Colonic mucosa (tissue), 4 donors: Measurements from ENCODE around the gene LRRC42. TPM values are rescaled to one million over a fixed set of nuclear protein-coding genes. Genes with fewer than 3 reads are reported as not detected.

Source experiments
- DNase-seq: peaks from one replicate; pipeline ENCODE4 v3.0.0-alpha.2; 2020
- H3K27ac ChIP-seq: fragments of 200-600 bp; one replicate; pipeline ENCODE4 v1.8.0; 2021
- H3K27me3 ChIP-seq: fragments of 200-600 bp; one replicate; pipeline ENCODE4 v1.8.0; 2021
- H3K36me3 ChIP-seq: fragments of 200-600 bp; one replicate; pipeline ENCODE4 v1.8.0; 2021
- H3K4me1 ChIP-seq: fragments of 200-600 bp; one replicate; pipeline ENCODE4 v1.8.0; 2021; ENCODE audit warnings: mild to moderate bottlenecking
- H3K4me3 ChIP-seq: fragments of 200-600 bp; one replicate; pipeline ENCODE4 v1.8.0; 2021
- H3K9ac ChIP-seq, 2 donors: one replicate each; pipeline ENCODE4 v1.7.0; 2013; ENCODE audit warnings: control low read depth in 2 of 2, low read depth in 2 of 2, low read length in 2 of 2
- H3K9me3 ChIP-seq: fragments of 200-600 bp; one replicate; pipeline ENCODE4 v1.8.0; 2021
- intact Hi-C: fragments of 100-400 bp; cut with DNase I; formaldehyde crosslinking; loops from one replicate; pipeline ENCODE4 v1.14.1; 2022
- total RNA-seq, 2 donors: library from RNA; stranded (reverse); fragmentation: NEBNext Ultra II Directional in 1 of 2; extraction: Animal tissue kit (Norgen Biotek cat#: 25700) in 1 of 2; gene quantifications; one replicate each; pipeline ENCODE4 v1.2.1, GENCODE V29; 2021
- TF ChIP-seq, protein P1 (sequence below): fragments of 200-600 bp; IDR thresholded peaks from one replicate; pipeline ENCODE4 v1.8.0; 2022; ENCODE audit warnings: antibody characterized with exemption, mild to moderate bottlenecking
- donor health status: healthy.
- donor health status: DM: no; HTN: no; CAD: no.
- donor health status: DM: no; HTN: no; CAD: no.

Gene LRRC42
- total RNA-seq, 2 donors from 2014 or later: 23.2 to 24.8 TPM

DNA sequence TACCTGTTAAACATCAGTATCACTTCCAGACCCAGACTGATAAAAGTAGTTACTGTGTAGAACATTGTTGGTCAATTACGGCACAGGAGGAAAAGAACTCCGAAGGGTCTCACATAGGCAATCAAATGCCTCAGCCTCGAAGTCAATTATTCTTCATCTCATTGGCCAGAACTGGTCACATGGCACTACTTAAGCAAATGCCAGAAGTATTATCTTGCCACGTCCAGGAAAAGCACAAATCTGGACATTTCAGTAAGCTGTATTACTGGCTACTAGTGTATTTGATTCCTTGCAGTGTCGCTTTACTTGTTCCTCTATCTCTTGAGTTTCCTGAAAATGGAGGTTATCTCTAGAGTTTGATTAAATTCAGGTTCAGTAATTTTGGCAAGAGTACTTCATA, 27.8 kb upstream of the LRRC42 start:
- intact Hi-C loops: no loop called here
- Histone ChIP-seq H3K36me3 (no peaks in the 10 kb centered on the region), H3K27ac (no peak overlapping the region), H3K4me3 (no peak overlapping the region), H3K27me3 (no peaks in the 10 kb centered on the region), H3K4me1 (no peaks in the 10 kb centered on the region), H3K9ac (no peak overlapping the region), H3K9me3 (no peaks in the 10 kb centered on the region)
- TF ChIP-seq, protein P1, sequence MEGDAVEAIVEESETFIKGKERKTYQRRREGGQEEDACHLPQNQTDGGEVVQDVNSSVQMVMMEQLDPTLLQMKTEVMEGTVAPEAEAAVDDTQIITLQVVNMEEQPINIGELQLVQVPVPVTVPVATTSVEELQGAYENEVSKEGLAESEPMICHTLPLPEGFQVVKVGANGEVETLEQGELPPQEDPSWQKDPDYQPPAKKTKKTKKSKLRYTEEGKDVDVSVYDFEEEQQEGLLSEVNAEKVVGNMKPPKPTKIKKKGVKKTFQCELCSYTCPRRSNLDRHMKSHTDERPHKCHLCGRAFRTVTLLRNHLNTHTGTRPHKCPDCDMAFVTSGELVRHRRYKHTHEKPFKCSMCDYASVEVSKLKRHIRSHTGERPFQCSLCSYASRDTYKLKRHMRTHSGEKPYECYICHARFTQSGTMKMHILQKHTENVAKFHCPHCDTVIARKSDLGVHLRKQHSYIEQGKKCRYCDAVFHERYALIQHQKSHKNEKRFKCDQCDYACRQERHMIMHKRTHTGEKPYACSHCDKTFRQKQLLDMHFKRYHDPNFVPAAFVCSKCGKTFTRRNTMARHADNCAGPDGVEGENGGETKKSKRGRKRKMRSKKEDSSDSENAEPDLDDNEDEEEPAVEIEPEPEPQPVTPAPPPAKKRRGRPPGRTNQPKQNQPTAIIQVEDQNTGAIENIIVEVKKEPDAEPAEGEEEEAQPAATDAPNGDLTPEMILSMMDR: no peak
- no peak for DNase-seq

GRCh38 chr1:53919675-53920066, 26.5 kb upstream of the LRRC42 start:
- no peak for DNase-seq
- no peak overlapping the region for H3K27ac ChIP-seq
- H3K9ac ChIP-seq: no peak overlapping the region
- intact Hi-C loops: no loop called here
- no peak overlapping the region for H3K4me3 ChIP-seq
- no peaks in the 10 kb centered on the region for H3K27me3 ChIP-seq
- no peaks in the 10 kb centered on the region for H3K4me1 ChIP-seq
- no peaks in the 10 kb centered on the region for H3K9me3 ChIP-seq
- TF ChIP-seq, protein P1: no peak
- no peaks in the 10 kb centered on the region for H3K36me3 ChIP-seq

DNA sequence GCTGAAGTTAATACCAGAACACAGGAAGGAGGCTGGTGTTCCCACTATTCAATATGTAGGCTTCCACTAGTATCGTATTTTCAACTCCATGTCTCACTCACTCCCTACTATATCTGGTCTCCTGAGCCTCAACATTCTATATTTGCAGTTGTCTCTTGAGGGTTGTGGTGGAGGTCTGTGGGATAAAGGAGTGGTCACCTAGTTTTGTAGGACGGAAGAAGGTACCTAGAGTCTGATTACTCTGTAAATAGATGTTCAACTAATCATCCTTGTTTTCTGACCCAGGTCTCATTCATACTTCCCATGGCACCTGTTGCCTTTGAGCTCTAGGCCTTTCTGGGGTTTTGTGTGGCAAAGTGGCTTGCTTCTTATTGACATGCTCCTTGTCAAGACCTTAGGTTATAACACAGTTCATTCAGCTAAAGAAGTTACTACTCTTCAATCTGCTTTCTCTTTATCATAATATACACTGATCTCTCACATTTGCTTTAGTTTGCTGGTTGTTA, 18.7 kb upstream of the LRRC42 start:
- no peaks in the 10 kb centered on the region for H3K36me3 ChIP-seq
- no peak overlapping the region for H3K4me3 ChIP-seq
- H3K27me3 ChIP-seq: no peaks in the 10 kb centered on the region
- intact Hi-C loops: no loop called here
- no peaks in the 10 kb centered on the region for H3K9me3 ChIP-seq
- TF ChIP-seq, protein P1: no peak
- H3K27ac ChIP-seq: no peak overlapping the region
- no peaks in the 10 kb centered on the region for H3K4me1 ChIP-seq
- no peak overlapping the region for H3K9ac ChIP-seq
- DNase-seq: no peak

- TF ChIP-seq, protein P1: no peak
- no peaks in the 10 kb centered on the region for H3K36me3 ChIP-seq
- intact Hi-C loops: no loop called here
Observed at GRCh38 chr1:53929246-53929960, 16.7 kb upstream of the LRRC42 start.

GRCh38 chr1:53930932-53931331, 15.2 kb upstream of the LRRC42 start:
- no peaks in the 10 kb centered on the region for H3K27me3 ChIP-seq
- no peaks in the 10 kb centered on the region for H3K4me1 ChIP-seq
- no peaks in the 10 kb centered on the region for H3K9me3 ChIP-seq
- no peak for DNase-seq
- H3K27ac ChIP-seq: no peak overlapping the region
- TF ChIP-seq, protein P1: no peak
- H3K4me3 ChIP-seq: no peak overlapping the region
- intact Hi-C loops: no loop called here
- H3K36me3 ChIP-seq: no peaks in the 10 kb centered on the region
- H3K9ac ChIP-seq: no peak overlapping the region

More at GRCh38 chr1:53929246-53929960, 16.7 kb upstream of the LRRC42 start:
- no peak overlapping the region for H3K27ac ChIP-seq
- H3K4me1 ChIP-seq: no peaks in the 10 kb centered on the region
- H3K9ac ChIP-seq: no peak overlapping the region
- no peak for DNase-seq
- no peaks in the 10 kb centered on the region for H3K27me3 ChIP-seq
- no peaks in the 10 kb centered on the region for H3K9me3 ChIP-seq
- H3K4me3 ChIP-seq: no peak overlapping the region
